ENCODE data around the gene COX6B1. TPM values are rescaled to one million over a fixed set of nuclear protein-coding genes. Genes with fewer than 3 reads are reported as not detected.

COX6B1 gene
- total RNA-seq, 1 donor from 2014 or later: 301 TPM

DNA sequence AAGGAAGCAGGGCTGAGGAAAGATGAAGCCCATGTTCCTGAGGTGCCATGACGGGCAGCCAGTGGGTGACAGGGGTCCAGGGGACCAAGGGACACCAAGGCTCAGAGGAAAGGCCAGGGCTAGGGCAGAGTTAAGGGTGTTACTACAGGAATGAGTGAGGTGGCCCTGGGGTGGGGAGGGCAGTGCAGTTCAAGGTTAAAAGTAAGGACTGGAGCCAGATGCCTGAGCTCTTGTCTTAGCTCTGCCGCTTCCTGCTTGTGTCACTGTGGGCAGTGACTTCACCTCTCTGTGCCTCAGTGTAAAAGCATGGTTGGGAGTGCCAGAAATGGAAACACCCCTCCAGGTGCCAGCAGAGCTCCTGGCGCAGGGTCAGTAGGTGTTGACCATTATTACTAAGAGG is 11.5 kb upstream of the COX6B1 start:
- Histone ChIP-seq H3K4me1 (peaks cover 0 to under 1% of the 10 kb centered on the region in 2 donors), H3K27me3 (no peaks in the 10 kb centered on the region), H3K4me3 (no peak overlapping the region), H3K9me3 (no peaks in the 10 kb centered on the region), H3K36me3 (peaks cover 62 to 66% of the 10 kb centered on the region in 2 donors), H3K27ac (no peak overlapping the region)
- TF ChIP-seq, protein P1, sequence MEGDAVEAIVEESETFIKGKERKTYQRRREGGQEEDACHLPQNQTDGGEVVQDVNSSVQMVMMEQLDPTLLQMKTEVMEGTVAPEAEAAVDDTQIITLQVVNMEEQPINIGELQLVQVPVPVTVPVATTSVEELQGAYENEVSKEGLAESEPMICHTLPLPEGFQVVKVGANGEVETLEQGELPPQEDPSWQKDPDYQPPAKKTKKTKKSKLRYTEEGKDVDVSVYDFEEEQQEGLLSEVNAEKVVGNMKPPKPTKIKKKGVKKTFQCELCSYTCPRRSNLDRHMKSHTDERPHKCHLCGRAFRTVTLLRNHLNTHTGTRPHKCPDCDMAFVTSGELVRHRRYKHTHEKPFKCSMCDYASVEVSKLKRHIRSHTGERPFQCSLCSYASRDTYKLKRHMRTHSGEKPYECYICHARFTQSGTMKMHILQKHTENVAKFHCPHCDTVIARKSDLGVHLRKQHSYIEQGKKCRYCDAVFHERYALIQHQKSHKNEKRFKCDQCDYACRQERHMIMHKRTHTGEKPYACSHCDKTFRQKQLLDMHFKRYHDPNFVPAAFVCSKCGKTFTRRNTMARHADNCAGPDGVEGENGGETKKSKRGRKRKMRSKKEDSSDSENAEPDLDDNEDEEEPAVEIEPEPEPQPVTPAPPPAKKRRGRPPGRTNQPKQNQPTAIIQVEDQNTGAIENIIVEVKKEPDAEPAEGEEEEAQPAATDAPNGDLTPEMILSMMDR (IDR thresholded peaks at IDR 0.05): no peak
- DNase-seq (ENCODE audit: low spot score in 2 of 2): no peak
- intact Hi-C loops (cut with DNase I): no loop called here

DNA sequence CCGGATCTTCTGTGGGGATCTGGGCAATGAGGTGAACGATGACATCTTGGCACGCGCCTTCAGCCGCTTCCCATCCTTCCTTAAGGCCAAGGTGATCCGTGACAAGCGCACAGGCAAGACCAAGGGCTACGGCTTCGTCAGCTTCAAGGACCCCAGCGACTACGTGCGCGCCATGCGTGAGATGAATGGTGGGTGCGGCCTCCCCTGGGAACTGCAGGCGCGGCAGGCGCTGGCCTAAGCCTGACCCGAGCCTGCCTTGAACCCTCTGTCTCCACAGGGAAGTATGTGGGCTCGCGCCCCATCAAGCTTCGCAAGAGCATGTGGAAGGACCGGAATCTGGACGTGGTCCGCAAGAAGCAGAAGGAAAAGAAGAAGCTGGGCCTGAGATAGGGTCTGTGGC is 11.0 kb upstream of the COX6B1 start:
- H3K9me3 ChIP-seq: no peaks in the 10 kb centered on the region
- no peak overlapping the region for H3K4me3 ChIP-seq
- intact Hi-C loops (cut with DNase I): no loop called here
- peaks cover 57 to 60% of the 10 kb centered on the region in 2 donors for H3K36me3 ChIP-seq
- H3K4me1 ChIP-seq: peaks cover 0 to 5% of the 10 kb centered on the region in 2 donors
- no peaks in the 10 kb centered on the region for H3K27me3 ChIP-seq
- TF ChIP-seq, protein P1 (IDR thresholded peaks at IDR 0.05): no peak
- H3K27ac ChIP-seq: no peak overlapping the region
- no peak for DNase-seq (ENCODE audit: low spot score in 2 of 2)

DNA sequence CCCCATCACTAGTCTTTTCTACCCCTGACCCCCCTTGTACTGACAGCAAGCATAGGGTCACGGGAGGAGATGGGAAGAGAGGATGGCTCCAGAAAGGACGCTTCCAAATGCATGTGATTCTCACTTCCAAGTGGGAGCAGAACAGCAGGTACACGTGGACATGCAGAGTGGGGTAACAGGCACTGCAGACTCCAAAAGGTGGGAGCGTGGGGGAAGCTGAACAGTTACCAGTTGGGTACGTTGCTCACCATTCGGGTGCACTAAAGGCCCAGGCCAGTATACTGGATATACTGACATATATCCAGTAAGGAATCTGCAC is 8.8 kb upstream of the COX6B1 start:
- Histone ChIP-seq H3K4me1 (peaks cover 0 to 8% of the 10 kb centered on the region in 2 donors), H3K36me3 (peaks cover 36 to 39% of the 10 kb centered on the region in 2 donors), H3K27ac (no peak overlapping the region), H3K9me3 (no peaks in the 10 kb centered on the region), H3K27me3 (no peaks in the 10 kb centered on the region), H3K4me3 (no peak overlapping the region)
- intact Hi-C loops (cut with DNase I): no loop called here
- TF ChIP-seq, protein P1 (IDR thresholded peaks at IDR 0.05): no peak
- DNase-seq (ENCODE audit: low spot score in 2 of 2): no peak

DNA sequence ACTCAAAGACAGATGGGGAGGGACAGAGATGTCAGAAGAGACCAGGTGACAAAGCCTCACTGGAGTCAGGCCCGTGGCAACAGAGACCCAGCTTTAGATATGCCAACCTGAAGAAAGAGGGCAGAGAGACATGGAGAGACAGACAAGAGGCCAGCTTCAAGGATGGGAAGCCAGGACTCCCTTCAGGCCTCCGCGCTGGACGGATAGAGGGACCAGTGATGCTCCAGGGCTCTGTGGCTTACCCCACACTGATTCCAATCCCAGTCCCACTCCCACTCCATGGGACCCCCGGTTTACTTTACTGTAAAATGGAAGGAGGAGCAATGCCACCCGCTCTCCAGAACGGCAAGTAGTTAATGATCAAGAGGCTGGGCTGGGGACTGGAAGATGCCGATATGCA is 8.3 kb upstream of the COX6B1 start:
- no peaks in the 10 kb centered on the region for H3K9me3 ChIP-seq
- intact Hi-C loops (cut with DNase I): loop anchor here (5.0 to 10.0 kb wide), 7 partner anchors 93 to 965 kb away; partner anchors contain the start of genes ALKBH6, HSPB6, IGFLR1 and PROSER3
- no peak for DNase-seq (ENCODE audit: low spot score in 2 of 2)
- TF ChIP-seq, protein P1 (IDR thresholded peaks at IDR 0.05): no peak
- no peak overlapping the region for H3K27ac ChIP-seq
- H3K4me1 ChIP-seq: peaks cover 0 to 8% of the 10 kb centered on the region in 2 donors
- no peak overlapping the region for H3K4me3 ChIP-seq
- H3K27me3 ChIP-seq: no peaks in the 10 kb centered on the region
- H3K36me3 ChIP-seq: peaks cover 30 to 33% of the 10 kb centered on the region in 2 donors

DNA sequence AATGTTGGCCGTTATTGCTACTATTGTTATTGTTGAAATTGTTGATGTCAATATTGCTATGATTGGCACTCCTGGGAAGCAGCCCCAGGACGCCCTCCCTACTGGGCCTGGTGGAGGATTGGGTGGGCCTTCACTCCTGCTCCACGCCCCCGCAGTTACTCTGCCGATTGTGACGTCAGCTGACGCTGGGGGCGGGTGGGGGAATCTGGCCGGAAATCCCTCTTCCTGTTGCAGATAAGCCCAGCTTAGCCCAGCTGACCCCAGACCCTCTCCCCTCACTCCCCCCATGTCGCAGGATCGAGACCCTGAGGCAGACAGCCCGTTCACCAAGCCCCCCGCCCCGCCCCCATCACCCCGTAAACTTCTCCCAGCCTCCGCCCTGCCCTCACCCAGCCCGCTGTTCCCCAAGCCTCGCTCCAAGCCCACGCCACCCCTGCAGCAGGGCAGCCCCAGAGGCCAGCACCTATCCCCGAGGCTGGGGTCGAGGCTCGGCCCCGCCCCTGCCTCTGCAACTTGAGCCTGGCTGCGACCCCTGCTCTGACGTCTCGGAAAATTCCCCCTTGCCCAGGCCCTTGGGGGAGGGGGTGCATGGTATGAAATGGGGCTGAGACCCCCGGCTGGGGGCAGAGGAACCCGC is 6.5 kb upstream of the COX6B1 start, which contains the start of gene ETV2:
Gene ETV2 (plus strand): TSS at position 231 of the 637 bp plus-strand sequence. CDS start 716 bp downstream, outside the sequence.
- Histone ChIP-seq H3K27ac (no peak within 1 kb of the TSS), H3K27me3 (no peaks in the 10 kb centered on the region), H3K4me1 (peaks cover 0 to 14% of the 10 kb centered on the region in 2 donors), H3K36me3 (peaks cover 14 to 17% of the 10 kb centered on the region in 2 donors), H3K9me3 (no peaks in the 10 kb centered on the region), H3K4me3 (no peak within 1 kb of the TSS)
- DNase-seq (ENCODE audit: low spot score in 2 of 2): no peak
- TF ChIP-seq, protein P1 (IDR thresholded peaks at IDR 0.05): no peak
- intact Hi-C loops (cut with DNase I): loop anchor here (5.0 to 10.0 kb wide), 7 partner anchors 94 to 967 kb away; partner anchors contain the start of genes ALKBH6, HSPB6, IGFLR1 and PROSER3

Data from ascending aorta (tissue), 2 donors.